GM13977 (cell line): Measurements from ENCODE around the gene GUCY1A1.

ENCODE experiments used
- DNase-seq: peaks from one replicate; pipeline ENCODE4 v3.0.0; 2012; ENCODE audit warnings: low spot score
- in situ Hi-C: fragments of 300-500 bp; cut with MboI; formaldehyde crosslinking; loops from one replicate; pipeline ENCODE4 v1.12.0; 2022; ENCODE audit warnings: low sequenced_read_pairs, low pct_unique_long_range_greater_than_20kb, mixed read lengths, inconsistent platforms; ENCODE audit not compliant: unreplicated experiment
- TF ChIP-seq, protein P1 (sequence below): IDR thresholded peaks from 2 replicates; pipeline ENCODE4 v1.5.1; 2012; ENCODE audit warnings: mild to moderate bottlenecking, control low read depth; ENCODE audit not compliant: insufficient read depth; ENCODE audit errors: extremely low read depth, missing control alignments

The GUCY1A1 gene

DNA sequence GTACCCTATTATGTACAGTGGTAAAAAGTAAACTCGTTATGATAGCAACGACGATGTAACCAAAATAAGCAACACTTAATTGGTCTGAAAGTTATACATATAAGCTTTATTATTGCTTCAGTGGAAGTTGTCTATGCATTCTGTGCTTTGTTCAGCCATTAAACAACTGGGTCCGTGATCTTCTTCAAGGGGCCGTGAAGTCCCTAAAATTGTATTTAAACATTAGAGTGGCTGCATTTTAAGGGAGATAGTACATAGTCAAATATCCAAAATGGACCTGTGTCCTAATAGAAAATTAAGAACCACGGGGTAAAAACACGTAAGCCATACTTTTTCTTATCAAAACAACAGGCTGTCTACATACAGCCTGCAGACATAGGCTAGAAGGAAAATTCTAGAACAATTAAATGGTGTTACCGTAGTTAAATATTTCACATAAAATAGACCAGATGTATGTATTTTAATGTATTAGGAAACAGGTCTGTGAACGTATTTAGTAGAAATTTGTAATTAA is 2.1 kb downstream of the GUCY1A1 start:
- in situ Hi-C loops: no loop called here
- TF ChIP-seq, protein P1, sequence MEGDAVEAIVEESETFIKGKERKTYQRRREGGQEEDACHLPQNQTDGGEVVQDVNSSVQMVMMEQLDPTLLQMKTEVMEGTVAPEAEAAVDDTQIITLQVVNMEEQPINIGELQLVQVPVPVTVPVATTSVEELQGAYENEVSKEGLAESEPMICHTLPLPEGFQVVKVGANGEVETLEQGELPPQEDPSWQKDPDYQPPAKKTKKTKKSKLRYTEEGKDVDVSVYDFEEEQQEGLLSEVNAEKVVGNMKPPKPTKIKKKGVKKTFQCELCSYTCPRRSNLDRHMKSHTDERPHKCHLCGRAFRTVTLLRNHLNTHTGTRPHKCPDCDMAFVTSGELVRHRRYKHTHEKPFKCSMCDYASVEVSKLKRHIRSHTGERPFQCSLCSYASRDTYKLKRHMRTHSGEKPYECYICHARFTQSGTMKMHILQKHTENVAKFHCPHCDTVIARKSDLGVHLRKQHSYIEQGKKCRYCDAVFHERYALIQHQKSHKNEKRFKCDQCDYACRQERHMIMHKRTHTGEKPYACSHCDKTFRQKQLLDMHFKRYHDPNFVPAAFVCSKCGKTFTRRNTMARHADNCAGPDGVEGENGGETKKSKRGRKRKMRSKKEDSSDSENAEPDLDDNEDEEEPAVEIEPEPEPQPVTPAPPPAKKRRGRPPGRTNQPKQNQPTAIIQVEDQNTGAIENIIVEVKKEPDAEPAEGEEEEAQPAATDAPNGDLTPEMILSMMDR: no peak
- no peak for DNase-seq

DNA sequence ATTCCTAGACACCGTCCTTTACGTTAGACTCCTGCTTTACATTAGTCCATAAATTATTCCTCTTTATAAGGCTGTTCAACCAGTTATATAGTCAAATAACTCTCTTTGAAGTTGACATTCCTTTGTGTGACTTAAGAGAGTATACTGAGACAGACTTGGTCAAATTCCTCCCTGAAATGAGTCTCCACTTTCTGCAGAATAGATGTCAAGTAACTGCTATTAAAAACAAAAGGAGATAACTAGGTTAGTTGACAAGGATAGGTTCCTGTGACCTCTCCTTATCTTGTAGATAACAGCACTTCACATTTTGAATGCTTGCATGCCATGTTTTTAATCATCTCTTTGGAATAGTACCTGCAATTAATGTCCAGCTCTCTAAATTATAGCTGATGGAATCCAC is 5.7 kb downstream of the GUCY1A1 start:
- in situ Hi-C loops: no loop called here
- DNase-seq: no peak
- TF ChIP-seq, protein P1: no peak

DNA sequence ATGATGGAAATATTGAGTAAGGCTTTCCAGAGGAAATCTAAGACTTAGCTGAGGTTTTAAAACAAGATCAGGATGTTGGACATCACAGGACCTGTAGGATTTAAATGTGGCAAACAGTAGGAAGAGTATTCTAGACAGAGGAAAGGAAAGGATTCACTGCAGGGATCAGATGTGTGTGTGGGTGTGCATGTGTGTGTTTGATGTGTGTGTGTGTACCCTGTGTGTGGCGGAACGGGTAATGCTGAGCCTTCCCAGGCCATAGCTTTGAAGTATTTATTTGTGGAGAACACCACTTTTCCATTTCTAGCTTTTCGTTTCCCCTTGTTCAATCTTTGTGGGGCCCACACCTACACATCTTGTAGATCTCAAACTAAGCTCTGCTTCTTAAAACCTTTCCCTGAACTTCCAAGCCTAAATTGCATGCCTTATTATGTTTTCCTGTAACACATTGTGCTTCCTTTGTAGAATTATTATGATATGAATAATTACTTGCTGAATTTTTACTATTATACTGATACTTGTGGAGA is 6.9 kb downstream of the GUCY1A1 start:
- no peak for DNase-seq
- TF ChIP-seq, protein P1: no peak
- in situ Hi-C loops: no loop called here

GRCh38 chr4:155674669-155675071 is 8.0 kb downstream of the GUCY1A1 start:
- in situ Hi-C loops: no loop called here
- TF ChIP-seq, protein P1: no peak
- DNase-seq: no peak

DNA sequence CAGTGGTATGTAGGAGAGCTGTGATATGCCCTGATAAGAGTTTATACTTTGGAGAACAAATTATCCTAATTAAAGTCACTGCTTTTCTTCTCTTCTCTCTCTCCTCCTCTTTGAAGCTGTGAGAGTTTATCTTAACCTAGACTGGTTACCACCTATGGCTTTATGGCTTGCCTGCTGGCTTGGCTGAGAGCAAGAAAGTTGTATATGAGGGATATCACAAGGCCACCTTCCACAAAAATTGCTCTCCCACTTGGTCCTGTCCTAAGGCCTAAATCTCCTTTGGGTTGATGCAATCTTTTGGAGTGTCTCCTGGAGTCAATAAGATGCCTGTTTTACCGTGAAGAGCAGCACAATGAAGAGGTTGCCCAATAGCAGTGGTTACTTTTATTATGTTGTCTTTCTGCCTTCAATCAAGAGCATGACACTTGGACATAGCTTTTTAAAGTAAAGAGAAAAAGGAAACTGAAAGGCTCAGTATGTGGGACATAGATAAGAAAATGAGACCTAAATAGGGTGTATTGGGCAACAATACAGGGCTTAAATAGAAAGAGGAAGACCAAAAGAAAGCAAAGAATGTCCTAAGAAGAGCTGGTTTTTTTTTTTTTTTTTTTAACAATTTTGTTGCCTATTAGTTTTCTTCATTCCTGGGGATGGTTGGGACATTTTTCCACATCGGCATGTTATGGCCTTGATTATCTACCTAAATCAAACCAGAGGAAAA is 9.2 kb downstream of the GUCY1A1 start:
- TF ChIP-seq, protein P1: no peak
- DNase-seq: no peak
- in situ Hi-C loops: no loop called here

- DNase-seq: no peak
- in situ Hi-C loops: no loop called here
- TF ChIP-seq, protein P1: no peak
These were observed 9.8 kb downstream of the GUCY1A1 start for GRCh38 chr4:155676430-155676825.
